T-helper 17 cell (primary cell): ENCODE measurements around the gene DNMT3L. TPM values are rescaled to one million over a fixed set of nuclear protein-coding genes. Genes with fewer than 3 reads are reported as not detected.
A peak's percentile ranks its signal among the peaks of the same experiment; 100 is the strongest.

Experiments
- ATAC-seq: fragments of 150-1000 bp; cut with Tn5 transposase; 2 replicates; pipeline ENCODE4 v1.10.0; 2021; ENCODE audit warnings: mild to moderate bottlenecking, moderate library complexity
- DNase-seq, 3 donors: peaks; one replicate each; pipeline versions ENCODE4 v3.0.0 to v3.0.0-alpha.2; 2020 to 2021
- H3K9me3 ChIP-seq: one replicate; pipeline ENCODE4 v1.7.0; 2013; ENCODE audit warnings: low read length, mild to moderate bottlenecking; ENCODE audit not compliant: control insufficient read depth, poor library complexity, severe bottlenecking
- H3K27ac Mint-ChIP-seq: one replicate; pipeline ENCODE4 v1.8.0; 2022; ENCODE audit warnings: mild to moderate bottlenecking, moderate library complexity, mixed read lengths
- H3K27me3 Mint-ChIP-seq: one replicate; pipeline ENCODE4 v1.8.0; 2022; ENCODE audit warnings: mixed read lengths
- H3K36me3 Mint-ChIP-seq: one replicate; pipeline ENCODE4 v1.8.0; 2022; ENCODE audit warnings: low read depth, mixed read lengths
- H3K4me1 Mint-ChIP-seq: one replicate; pipeline ENCODE4 v1.8.0; 2022; ENCODE audit warnings: mild to moderate bottlenecking, mixed read lengths
- H3K4me3 Mint-ChIP-seq: one replicate; pipeline ENCODE4 v1.8.0; 2022; ENCODE audit warnings: mild to moderate bottlenecking, moderate library complexity, mixed read lengths
- total RNA-seq, 4 donors: library from RNA in 2 of 4; stranded (reverse) in 2 of 4; gene quantifications; one replicate each; pipeline ENCODE4 v1.2.3 and lab custom pipeline; 2022 to 2026

DNMT3L gene
- total RNA-seq, 2 donors from 2014 or later = not detected

GRCh38 chr21:44299458-44300261, 38.0 kb upstream of the DNMT3L start, which contains the start of gene PFKL:
PFKL (plus strand) TSS chr21:44300053; CDS start chr21:44300106, 53 bp downstream.
- Mint-ChIP-seq H3K27me3 (no peaks in the 10 kb centered on the region), H3K4me3 (peak within 1 kb of the TSS; percentile 91), H3K36me3 (no peaks in the 10 kb centered on the region), H3K4me1 (peaks cover 40% of the 10 kb centered on the region), H3K27ac (peak within 1 kb of the TSS; percentile 89)
- DNase-seq (peak; percentile 29 to 63 (median 48)), ATAC-seq (peak; percentile 55)
- H3K9me3 ChIP-seq = no peaks in the 10 kb centered on the region

GRCh38 chr21:44299085-44299457, 37.4 kb upstream of the DNMT3L start:
- H3K4me3 Mint-ChIP-seq = peak overlapping the region; percentile 88
- DNase-seq = no peak
- H3K27ac Mint-ChIP-seq = peak overlapping the region; percentile 89
- H3K9me3 ChIP-seq = no peaks in the 10 kb centered on the region
- peaks cover 39% of the 10 kb centered on the region for H3K4me1 Mint-ChIP-seq
- H3K27me3 Mint-ChIP-seq = no peaks in the 10 kb centered on the region
- no peak for ATAC-seq
- H3K36me3 Mint-ChIP-seq = no peaks in the 10 kb centered on the region

- no peaks in the 10 kb centered on the region for H3K9me3 ChIP-seq
Measured at GRCh38 chr21:44298301-44298700, 36.6 kb upstream of the DNMT3L start.

GRCh38 chr21:44297525-44298290, 36.0 kb upstream of the DNMT3L start:
- Mint-ChIP-seq H3K4me1 (peaks cover 32% of the 10 kb centered on the region), H3K36me3 (no peaks in the 10 kb centered on the region), H3K27ac (peak overlapping the region; percentile 89), H3K4me3 (peak overlapping the region; percentile 52), H3K27me3 (no peaks in the 10 kb centered on the region)
- DNase-seq (peak; percentile 58 to 70 (median 70)), ATAC-seq (peak; percentile 75)
- no peaks in the 10 kb centered on the region for H3K9me3 ChIP-seq

More at GRCh38 chr21:44298301-44298700, 36.6 kb upstream of the DNMT3L start:
- H3K36me3 Mint-ChIP-seq = no peaks in the 10 kb centered on the region
- H3K27me3 Mint-ChIP-seq = no peaks in the 10 kb centered on the region
- peak overlapping the region; percentile 89 for H3K27ac Mint-ChIP-seq
- no peak for DNase-seq
- peaks cover 36% of the 10 kb centered on the region for H3K4me1 Mint-ChIP-seq
- no peak for ATAC-seq
- H3K4me3 Mint-ChIP-seq = peak overlapping the region; percentile 52

- Mint-ChIP-seq H3K27ac (no peak overlapping the region), H3K4me1 (peaks cover 29% of the 10 kb centered on the region), H3K27me3 (no peaks in the 10 kb centered on the region), H3K4me3 (no peak overlapping the region), H3K36me3 (no peaks in the 10 kb centered on the region)
- no peaks in the 10 kb centered on the region for H3K9me3 ChIP-seq
- DNase-seq = no peak
- no peak for ATAC-seq
Measured at GRCh38 chr21:44296916-44297315, 35.2 kb upstream of the DNMT3L start.

GRCh38 chr21:44296103-44296519, 34.4 kb upstream of the DNMT3L start:
- H3K27me3 Mint-ChIP-seq = no peaks in the 10 kb centered on the region
- H3K4me3 Mint-ChIP-seq = peak overlapping the region; percentile 72
- no peak overlapping the region for H3K27ac Mint-ChIP-seq
- no peaks in the 10 kb centered on the region for H3K36me3 Mint-ChIP-seq
- no peaks in the 10 kb centered on the region for H3K9me3 ChIP-seq
- peaks cover 21% of the 10 kb centered on the region for H3K4me1 Mint-ChIP-seq
- ATAC-seq (no peak), DNase-seq (no peak)

DNA sequence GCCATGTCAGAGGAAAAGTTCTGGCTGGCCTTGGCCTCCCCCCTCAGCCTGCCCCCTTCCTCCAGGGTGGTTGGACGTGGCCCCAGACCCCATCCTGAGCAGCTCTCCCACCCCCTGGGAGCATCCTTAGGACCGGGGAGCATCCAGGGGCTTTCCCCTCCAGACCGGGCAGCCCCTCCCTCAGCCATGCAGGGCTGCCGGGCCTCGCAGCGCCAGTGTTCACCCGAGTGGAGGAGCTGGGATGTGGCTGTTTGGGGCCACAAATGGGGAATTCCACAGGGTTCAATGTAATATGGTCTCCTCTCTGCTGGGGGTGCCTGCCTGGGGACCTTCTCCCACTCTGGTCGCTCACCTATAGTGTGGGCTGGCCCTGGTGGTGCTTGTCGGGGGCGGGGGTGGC, 33.9 kb upstream of the DNMT3L start:
- Mint-ChIP-seq H3K27ac (no peak overlapping the region), H3K36me3 (no peaks in the 10 kb centered on the region), H3K27me3 (no peaks in the 10 kb centered on the region), H3K4me3 (peak overlapping the region; percentile 72), H3K4me1 (peaks cover 20% of the 10 kb centered on the region)
- no peaks in the 10 kb centered on the region for H3K9me3 ChIP-seq
- ATAC-seq (no peak), DNase-seq (no peak)

DNA sequence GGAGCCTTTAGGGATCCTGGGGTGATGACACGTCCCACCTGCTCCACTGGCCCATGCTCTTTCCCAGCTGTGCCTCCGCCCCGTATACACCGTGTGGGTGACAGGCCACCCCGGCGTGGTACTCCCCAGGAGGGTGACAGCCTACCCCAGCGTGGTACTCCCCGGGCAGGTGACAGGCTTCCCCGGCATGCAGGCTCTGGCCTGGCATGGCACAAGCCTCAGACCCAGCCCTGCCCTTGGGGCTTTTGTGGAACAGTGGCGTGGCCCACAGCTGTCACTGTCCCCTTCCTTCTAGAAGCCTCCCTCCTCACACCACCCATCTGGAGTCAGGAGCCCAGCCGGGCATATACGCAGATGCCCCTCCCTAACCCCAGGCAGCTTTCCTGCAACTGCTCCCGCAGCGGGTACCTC, 33.5 kb upstream of the DNMT3L start:
- H3K4me3 Mint-ChIP-seq = peak overlapping the region; percentile 72
- ATAC-seq (no peak), DNase-seq (no peak)
- H3K4me1 Mint-ChIP-seq = peaks cover 24% of the 10 kb centered on the region
- no peaks in the 10 kb centered on the region for H3K36me3 Mint-ChIP-seq
- H3K27ac Mint-ChIP-seq = no peak overlapping the region
- H3K27me3 Mint-ChIP-seq = no peaks in the 10 kb centered on the region
- no peaks in the 10 kb centered on the region for H3K9me3 ChIP-seq

DNA sequence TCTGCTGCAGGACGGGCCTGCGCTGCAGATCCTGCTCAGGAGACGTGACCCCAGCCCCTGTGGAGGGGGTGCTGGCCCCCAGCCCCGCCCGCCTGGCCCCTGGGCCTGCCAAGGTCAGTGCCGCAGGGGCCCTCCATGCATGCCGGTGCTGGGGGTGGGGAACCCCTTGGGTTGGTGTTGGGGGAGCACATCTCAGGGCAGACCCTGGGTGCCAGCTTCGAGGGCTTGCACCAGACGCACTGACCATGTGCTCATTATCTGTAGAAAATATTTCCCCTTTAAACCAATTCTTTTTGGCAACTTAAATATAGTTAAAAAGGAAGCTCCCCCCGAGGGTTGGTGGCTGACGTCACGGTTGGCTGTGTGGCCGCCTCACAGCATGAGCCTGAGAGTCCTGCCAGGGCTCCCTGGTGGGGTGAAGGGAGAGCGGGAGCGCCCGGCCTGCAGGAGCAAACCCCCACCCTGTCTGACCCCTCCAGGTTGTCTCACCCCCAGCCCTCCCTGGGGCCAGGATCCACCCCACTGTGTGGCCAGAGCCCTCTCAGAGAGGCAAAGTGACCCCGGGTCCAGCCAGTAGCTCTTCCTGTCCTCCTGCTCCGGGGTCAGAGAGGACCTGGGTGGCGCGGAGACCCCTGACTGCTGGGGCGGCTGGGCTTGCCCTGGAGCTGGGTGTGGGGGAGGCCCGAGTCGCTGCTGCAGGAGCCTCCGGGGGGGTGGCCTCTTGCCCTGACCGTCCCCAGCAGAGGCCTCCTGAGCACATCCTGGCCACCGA, 32.9 kb upstream of the DNMT3L start:
- H3K9me3 ChIP-seq = no peaks in the 10 kb centered on the region
- H3K36me3 Mint-ChIP-seq = no peaks in the 10 kb centered on the region
- no peak overlapping the region for H3K27ac Mint-ChIP-seq
- H3K27me3 Mint-ChIP-seq = no peaks in the 10 kb centered on the region
- peak overlapping the region; percentile 72 for H3K4me3 Mint-ChIP-seq
- no peak for DNase-seq
- no peak for ATAC-seq
- peaks cover 24% of the 10 kb centered on the region for H3K4me1 Mint-ChIP-seq

- no peak overlapping the region for H3K27ac Mint-ChIP-seq
- H3K4me3 Mint-ChIP-seq = peak overlapping the region; percentile 41
- H3K27me3 Mint-ChIP-seq = no peaks in the 10 kb centered on the region
- DNase-seq (peak in 1 of 3 donors; percentile 32), ATAC-seq (peak; percentile 40)
- no peaks in the 10 kb centered on the region for H3K36me3 Mint-ChIP-seq
- peaks cover 28% of the 10 kb centered on the region for H3K4me1 Mint-ChIP-seq
- no peaks in the 10 kb centered on the region for H3K9me3 ChIP-seq
Measured at GRCh38 chr21:44293551-44294231, 32.0 kb upstream of the DNMT3L start.

- Mint-ChIP-seq H3K4me1 (peaks cover 26% of the 10 kb centered on the region), H3K4me3 (peak overlapping the region; percentile 74)
- DNase-seq = no peak
Measured at GRCh38 chr21:44292812-44293195, 31.1 kb upstream of the DNMT3L start.

DNA sequence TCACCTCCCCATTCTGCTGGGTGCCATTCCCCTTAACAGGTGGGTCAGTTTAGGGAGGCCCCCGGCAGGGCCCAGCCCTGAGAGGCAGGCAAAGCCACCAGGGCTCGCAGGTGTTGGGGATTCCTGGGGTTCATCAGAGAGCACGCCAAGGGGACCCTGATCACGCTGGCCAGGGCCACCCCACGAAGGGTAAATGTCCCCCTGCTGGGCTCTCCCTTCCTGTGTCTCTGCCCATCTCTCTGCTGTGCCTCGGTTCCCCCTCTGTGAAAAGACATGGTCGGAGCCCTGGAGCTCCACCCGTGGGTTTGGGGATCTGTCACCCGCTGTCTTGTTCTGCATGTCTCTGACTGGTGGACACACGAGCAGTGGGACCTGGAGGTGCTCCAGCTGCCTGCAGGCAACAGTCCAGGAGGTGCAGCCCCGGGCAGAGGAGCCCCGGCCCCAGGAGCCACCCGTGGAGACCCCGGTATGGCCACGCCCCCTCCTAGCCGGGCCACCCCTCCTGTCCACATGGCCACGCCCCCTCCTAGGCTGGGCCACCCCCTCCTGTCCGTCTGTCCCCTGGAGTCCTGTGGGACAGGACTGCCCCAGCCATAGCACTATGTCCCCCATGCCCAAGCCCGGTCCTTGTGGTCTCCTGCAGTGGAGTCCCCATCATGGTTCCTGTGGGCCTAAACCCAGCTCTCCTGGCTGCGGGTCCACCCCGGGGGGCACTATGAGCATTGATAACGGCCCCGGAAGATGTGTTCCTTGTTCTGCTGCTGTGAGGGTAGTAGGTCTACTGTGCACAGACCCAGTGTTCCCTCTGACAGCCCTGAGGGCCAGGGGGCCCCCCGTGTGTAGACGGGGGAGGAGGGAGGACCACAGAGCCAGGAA, 30.5 kb upstream of the DNMT3L start:
- Mint-ChIP-seq H3K4me1 (peaks cover 24% of the 10 kb centered on the region), H3K27ac (peak overlapping the region; percentile 45), H3K27me3 (no peaks in the 10 kb centered on the region), H3K4me3 (peak overlapping the region; percentile 84), H3K36me3 (no peaks in the 10 kb centered on the region)
- no peaks in the 10 kb centered on the region for H3K9me3 ChIP-seq
- ATAC-seq (no peak), DNase-seq (no peak)

More at GRCh38 chr21:44292812-44293195, 31.1 kb upstream of the DNMT3L start:
- ATAC-seq = no peak
- H3K36me3 Mint-ChIP-seq = no peaks in the 10 kb centered on the region
- peak overlapping the region; percentile 45 for H3K27ac Mint-ChIP-seq
- H3K27me3 Mint-ChIP-seq = no peaks in the 10 kb centered on the region
- H3K9me3 ChIP-seq = no peaks in the 10 kb centered on the region
